Loucy (cell line): ENCODE data around the gene PKD1L1.

ENCODE experiments used
- H2AFZ ChIP-seq: fragments of 200-600 bp; sonication (generic); 2 replicates; pipeline ENCODE4 v1.6.0; 2016; ENCODE audit warnings: antibody characterized with exemption, mild to moderate bottlenecking, low read length, moderate library complexity
- H3F3A ChIP-seq: fragments of 200-600 bp; 2 replicates; pipeline ENCODE4 v1.6.0; 2016; ENCODE audit warnings: antibody characterized with exemption, low read depth, mild to moderate bottlenecking
- H3K27me3 ChIP-seq: fragments of 200-600 bp; sonication (generic); 2 replicates; pipeline ENCODE4 v1.6.1; 2014; ENCODE audit warnings: low read length, mild to moderate bottlenecking; ENCODE audit not compliant: insufficient read depth, poor library complexity, severe bottlenecking
- H3K36me3 ChIP-seq: fragments of 200-600 bp; sonication (generic); 2 replicates; pipeline ENCODE4 v1.6.1; 2016; ENCODE audit warnings: low read length; ENCODE audit not compliant: insufficient read depth
- H3K4me1 ChIP-seq: fragments of 200-600 bp; sonication (generic); 2 replicates; pipeline ENCODE4 v1.5.1; 2014; ENCODE audit warnings: low read length, mild to moderate bottlenecking; ENCODE audit not compliant: insufficient read depth, poor library complexity, severe bottlenecking
- H3K4me2 ChIP-seq: fragments of 200-600 bp; sonication (generic); 2 replicates; pipeline ENCODE4 v1.6.0; 2014; ENCODE audit warnings: antibody characterized with exemption, low read length, low read depth, mild to moderate bottlenecking; ENCODE audit not compliant: poor library complexity, severe bottlenecking
- H3K4me3 ChIP-seq: fragments of 200-600 bp; sonication (generic); 2 replicates; pipeline ENCODE4 v1.5.1; 2014; ENCODE audit warnings: low read length, mild to moderate bottlenecking, mixed read lengths; ENCODE audit not compliant: poor library complexity, severe bottlenecking
- H3K79me2 ChIP-seq: fragments of 200-600 bp; sonication (generic); 2 replicates; pipeline ENCODE4 v1.6.1; 2014; ENCODE audit warnings: low read length; ENCODE audit not compliant: insufficient read depth
- H3K9ac ChIP-seq: fragments of 200-600 bp; sonication (generic); 2 replicates; pipeline ENCODE4 v1.6.0; 2014; ENCODE audit warnings: mild to moderate bottlenecking, low read depth, low read length, moderate library complexity; ENCODE audit not compliant: poor library complexity, severe bottlenecking
- H3K9me2 ChIP-seq: fragments of 200-600 bp; sonication (generic); replicated peaks from 2 replicates; pipeline ENCODE4 v1.6.1; 2016; ENCODE audit warnings: low read depth, low read length, mixed read lengths
- H3K9me3 ChIP-seq: fragments of 200-600 bp; sonication (generic); 2 replicates; pipeline ENCODE4 v1.6.1; 2014; ENCODE audit warnings: mild to moderate bottlenecking, antibody characterized with exemption, low read length, low read depth; ENCODE audit not compliant: insufficient read depth
- H4K20me1 ChIP-seq: fragments of 200-600 bp; sonication (generic); 2 replicates; pipeline ENCODE4 v1.6.0; 2014; ENCODE audit warnings: antibody characterized with exemption, low read length, mild to moderate bottlenecking; ENCODE audit not compliant: insufficient read depth, poor library complexity, severe bottlenecking
- CTCF ChIP-seq: fragments of 200-600 bp; sonication (generic); conservative IDR thresholded peaks from 2 replicates; pipeline ENCODE4 v1.5.1; 2014; ENCODE audit warnings: mild to moderate bottlenecking, antibody characterized with exemption, low read length
- EZH2phosphoT487 ChIP-seq: fragments of 200-600 bp; IDR thresholded peaks from 2 replicates; pipeline ENCODE4 v1.6.1; 2018; ENCODE audit warnings: antibody characterized with exemption, mild to moderate bottlenecking, moderate library complexity, borderline replicate concordance

Gene PKD1L1

DNA sequence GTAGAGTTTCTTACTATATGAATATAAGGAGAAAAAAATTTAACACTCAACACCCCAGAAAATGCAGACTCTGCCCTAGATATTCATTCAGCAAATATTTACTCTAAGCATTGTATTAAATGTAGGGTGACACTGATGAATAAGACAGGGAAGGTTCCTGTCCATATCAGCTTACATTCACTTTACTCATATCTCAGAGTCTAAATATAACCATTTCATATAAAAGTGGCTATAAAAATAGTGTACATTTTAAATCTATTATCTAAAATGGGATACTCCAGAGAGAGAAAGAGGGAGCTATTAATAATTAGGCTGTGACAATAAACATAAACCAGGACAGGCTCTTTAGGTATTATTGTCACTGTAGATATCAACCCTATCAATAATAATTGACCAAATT lies 104.0 kb downstream of the PKD1L1 start:
- no peak overlapping the region for H2AFZ ChIP-seq
- no peaks in the 10 kb centered on the region for H3K27me3 ChIP-seq
- TF ChIP-seq EZH2phosphoT487 = no peak
- TF ChIP-seq CTCF = no peak

DNA sequence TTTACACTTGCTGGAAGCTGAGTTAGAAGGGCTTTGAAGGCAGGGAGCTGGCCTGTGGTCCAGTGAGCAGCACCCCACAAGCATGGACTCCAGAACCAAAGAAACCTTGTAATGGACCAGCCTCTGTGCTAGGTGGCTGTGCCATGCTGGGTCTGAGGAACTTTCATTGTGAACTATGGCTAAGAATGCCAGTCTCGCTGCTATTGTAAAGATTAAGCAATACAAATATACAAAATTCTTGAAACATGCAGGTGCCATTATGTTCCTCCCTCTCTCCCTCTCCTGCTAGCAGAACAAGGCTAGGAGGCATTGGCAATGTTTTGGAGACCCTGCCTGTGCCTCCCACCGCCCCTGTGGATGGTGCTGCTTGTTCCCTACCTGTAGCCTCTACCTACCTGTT lies 105.0 kb downstream of the PKD1L1 start:
- no peaks in the 10 kb centered on the region; the same call in 1 of the 2 replicates for H3K9me3 ChIP-seq
- H3K4me2 ChIP-seq = no peak overlapping the region
- TF ChIP-seq CTCF = no peak
- TF ChIP-seq EZH2phosphoT487 = no peak
- H3K27me3 ChIP-seq = no peaks in the 10 kb centered on the region
- H3K9me2 ChIP-seq = no peaks in the 10 kb centered on the region
- no peaks in the 10 kb centered on the region for H3F3A ChIP-seq
- no peak overlapping the region for H3K9ac ChIP-seq
- no peaks in the 10 kb centered on the region for H3K79me2 ChIP-seq
- no peak overlapping the region for H2AFZ ChIP-seq
- H3K4me1 ChIP-seq = no peaks in the 10 kb centered on the region
- H3K4me3 ChIP-seq = no peak overlapping the region
- no peaks in the 10 kb centered on the region for H4K20me1 ChIP-seq
- no peaks in the 10 kb centered on the region for H3K36me3 ChIP-seq

More for the DNA sequence above, 104.0 kb downstream of the PKD1L1 start:
- Histone ChIP-seq H3K4me3 (no peak overlapping the region), H4K20me1 (no peaks in the 10 kb centered on the region), H3K79me2 (no peaks in the 10 kb centered on the region), H3K4me1 (no peaks in the 10 kb centered on the region), H3K9me3 (no peaks in the 10 kb centered on the region; the same call in 1 of the 2 replicates), H3K9me2 (no peaks in the 10 kb centered on the region), H3K36me3 (no peaks in the 10 kb centered on the region), H3K9ac (no peak overlapping the region), H3F3A (no peaks in the 10 kb centered on the region), H3K4me2 (no peak overlapping the region)

DNA sequence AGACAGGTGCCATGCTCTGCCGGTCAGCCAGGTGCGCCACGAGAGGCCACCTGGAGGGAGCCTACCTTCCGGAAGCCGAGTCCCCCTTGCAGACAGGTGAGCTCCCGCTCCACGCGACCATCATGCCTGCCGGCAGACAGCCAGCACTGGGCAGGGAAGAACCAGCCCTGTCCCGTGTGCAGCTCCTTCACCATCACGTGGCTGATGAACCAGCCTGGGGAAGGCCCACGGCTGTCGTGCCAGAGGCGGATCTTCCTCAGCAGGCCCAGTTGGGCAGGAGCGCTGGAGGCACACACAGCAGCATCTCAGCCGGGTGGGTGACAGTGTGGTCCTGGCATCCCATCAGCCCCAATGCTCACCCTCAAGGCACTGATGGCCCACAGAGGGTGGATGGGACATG lies 108.9 kb downstream of the PKD1L1 start:
- Histone ChIP-seq H3K9me2 (no peaks in the 10 kb centered on the region), H4K20me1 (no peaks in the 10 kb centered on the region), H3K4me1 (no peaks in the 10 kb centered on the region), H3K9ac (no peak overlapping the region), H3K27me3 (no peaks in the 10 kb centered on the region), H3K9me3 (peaks cover 6% of the 10 kb centered on the region; the same call in 1 of the 2 replicates), H3K4me2 (no peak overlapping the region), H3K36me3 (no peaks in the 10 kb centered on the region), H3K4me3 (no peak overlapping the region), H2AFZ (no peak overlapping the region), H3F3A (no peaks in the 10 kb centered on the region), H3K79me2 (no peaks in the 10 kb centered on the region)
- no peak for TF ChIP-seq EZH2phosphoT487
- TF ChIP-seq CTCF = no peak
